Skeletal muscle tissue (tissue), 4 donors: ENCODE measurements around the gene SLC12A7. TPM values are rescaled to one million over a fixed set of nuclear protein-coding genes. Genes with fewer than 3 reads are reported as not detected.

ENCODE experiments used
- H3K27ac ChIP-seq: one replicate; pipeline ENCODE4 v1.7.0; 2013; ENCODE audit warnings: mild to moderate bottlenecking, low read depth, low read length, inconsistent platforms
- H3K27me3 ChIP-seq, 3 donors: one replicate each; pipeline ENCODE4 v1.7.0; 2013; ENCODE audit warnings: low read length in 3 of 3; ENCODE audit not compliant: control insufficient read depth in 3 of 3, insufficient read depth in 3 of 3
- H3K36me3 ChIP-seq, 3 donors: one replicate each; pipeline ENCODE4 v1.7.0; 2013; ENCODE audit warnings: low read length in 3 of 3; ENCODE audit not compliant: control insufficient read depth in 3 of 3, insufficient read depth in 3 of 3
- H3K4me1 ChIP-seq, 3 donors: one replicate each; pipeline ENCODE4 v1.7.0; 2013; ENCODE audit warnings: low read length in 3 of 3, mild to moderate bottlenecking in 3 of 3; ENCODE audit not compliant: control insufficient read depth in 3 of 3, insufficient read depth in 3 of 3
- H3K4me3 ChIP-seq, 3 donors: one replicate each; pipeline ENCODE4 v1.7.0; 2013; ENCODE audit warnings: low read length in 3 of 3
- H3K9ac ChIP-seq, 3 donors: one replicate each; pipeline ENCODE4 v1.7.0; 2013; ENCODE audit warnings: low read length in 3 of 3, mild to moderate bottlenecking in 3 of 3, moderate library complexity in 2 of 3, low read depth in 1 of 3
- H3K9me3 ChIP-seq, 3 donors: one replicate each; pipeline ENCODE4 v1.7.0; 2013; ENCODE audit warnings: low read length in 3 of 3; ENCODE audit not compliant: control insufficient read depth in 3 of 3
- total RNA-seq: library from RNA; depleted of rRNA; stranded (reverse); fragments of >200 nt; gene quantifications from one replicate; pipeline ENCODE4 v1.2.3, GENCODE V29; 2014
- donor health status: Osteomylitis.

The SLC12A7 gene
- total RNA-seq, 1 donor from 2014 or later, result 5.7 TPM

DNA sequence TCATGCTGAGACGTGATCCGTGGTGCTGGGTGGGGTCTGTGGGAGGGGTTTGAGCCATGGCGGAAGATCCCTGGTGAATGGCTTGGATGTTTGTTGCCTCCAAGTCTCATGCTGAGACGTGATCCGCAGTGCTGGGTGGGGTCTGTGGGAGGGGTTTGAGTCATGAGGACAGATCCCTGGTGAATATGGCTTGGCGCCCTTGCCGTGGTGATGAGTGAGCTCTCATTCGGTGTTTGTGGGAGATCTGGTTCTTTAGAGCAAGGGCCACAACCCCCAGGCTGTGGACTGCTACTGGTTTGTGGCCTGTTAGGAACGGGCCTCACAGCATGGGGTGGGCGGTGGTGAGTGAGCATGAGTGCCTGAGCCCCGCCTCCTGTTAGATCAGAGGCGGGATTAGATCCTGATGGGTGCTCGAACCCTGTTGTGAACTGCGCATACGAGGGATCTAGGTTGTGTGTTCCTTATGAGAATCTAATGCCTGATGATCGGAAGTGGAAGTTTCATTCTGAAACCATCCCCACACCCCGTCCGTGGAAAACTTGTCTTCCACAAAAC is 72.1 kb downstream of the SLC12A7 start:
- Histone ChIP-seq H3K27me3 (peaks cover 3 to 15% (median 13%) of the 10 kb centered on the region in 3 donors), H3K4me3 (no peak overlapping the region), H3K9ac (no peak overlapping the region), H3K36me3 (no peaks in the 10 kb centered on the region), H3K9me3 (no peaks in the 10 kb centered on the region), H3K4me1 (no peaks in the 10 kb centered on the region), H3K27ac (no peak overlapping the region)

GRCh38 chr5:1039210-1039548 is 72.7 kb downstream of the SLC12A7 start:
- Histone ChIP-seq H3K9me3 (no peaks in the 10 kb centered on the region), H3K4me3 (no peak overlapping the region), H3K27me3 (peaks cover 6 to 17% (median 16%) of the 10 kb centered on the region in 3 donors), H3K9ac (no peak overlapping the region), H3K36me3 (no peaks in the 10 kb centered on the region), H3K4me1 (no peaks in the 10 kb centered on the region), H3K27ac (no peak overlapping the region)

DNA sequence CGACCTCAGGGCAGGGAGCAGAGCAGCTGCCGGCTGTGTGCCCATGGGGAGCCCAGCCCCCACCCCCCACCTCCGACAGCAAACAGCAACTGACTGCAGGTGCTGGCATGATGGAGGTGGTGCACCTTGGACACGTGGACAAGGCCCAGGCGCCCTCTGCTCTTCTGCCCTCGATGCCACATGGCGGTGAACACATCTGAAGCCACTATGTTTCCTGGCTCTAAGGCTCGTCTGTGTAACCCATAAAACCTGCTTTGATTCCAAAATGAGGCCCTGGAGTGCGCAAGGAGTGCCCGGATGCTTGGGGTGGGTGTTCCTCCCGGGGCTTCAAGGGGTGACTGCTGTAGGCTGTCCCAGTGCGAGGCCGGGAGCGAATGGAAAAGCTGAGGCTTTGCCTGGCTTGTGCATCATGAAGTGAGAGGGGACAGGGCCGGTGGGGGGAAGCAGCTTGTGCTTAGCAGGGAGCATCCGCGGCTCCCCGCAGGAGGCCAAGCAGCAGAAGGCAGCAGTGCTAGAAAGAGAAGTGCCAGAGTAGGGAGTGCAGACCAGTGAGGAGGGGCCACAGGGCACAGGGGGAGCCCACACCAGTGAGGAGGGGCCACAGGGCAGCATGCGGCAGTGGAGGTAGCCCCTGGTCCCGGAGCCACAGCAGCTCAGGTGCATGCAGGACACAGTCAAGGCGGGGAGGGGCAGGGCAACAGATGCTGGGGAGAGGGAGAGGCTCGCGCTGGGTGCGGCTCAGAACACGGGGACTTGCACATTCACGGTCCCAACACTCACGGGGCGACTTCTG is 73.2 kb downstream of the SLC12A7 start:
- no peak overlapping the region for H3K27ac ChIP-seq
- H3K27me3 ChIP-seq, result peaks cover 11 to 23% (median 17%) of the 10 kb centered on the region in 3 donors
- no peaks in the 10 kb centered on the region for H3K36me3 ChIP-seq
- H3K9me3 ChIP-seq, result no peaks in the 10 kb centered on the region
- no peaks in the 10 kb centered on the region for H3K4me1 ChIP-seq
- H3K4me3 ChIP-seq, result no peak overlapping the region
- no peak overlapping the region for H3K9ac ChIP-seq

DNA sequence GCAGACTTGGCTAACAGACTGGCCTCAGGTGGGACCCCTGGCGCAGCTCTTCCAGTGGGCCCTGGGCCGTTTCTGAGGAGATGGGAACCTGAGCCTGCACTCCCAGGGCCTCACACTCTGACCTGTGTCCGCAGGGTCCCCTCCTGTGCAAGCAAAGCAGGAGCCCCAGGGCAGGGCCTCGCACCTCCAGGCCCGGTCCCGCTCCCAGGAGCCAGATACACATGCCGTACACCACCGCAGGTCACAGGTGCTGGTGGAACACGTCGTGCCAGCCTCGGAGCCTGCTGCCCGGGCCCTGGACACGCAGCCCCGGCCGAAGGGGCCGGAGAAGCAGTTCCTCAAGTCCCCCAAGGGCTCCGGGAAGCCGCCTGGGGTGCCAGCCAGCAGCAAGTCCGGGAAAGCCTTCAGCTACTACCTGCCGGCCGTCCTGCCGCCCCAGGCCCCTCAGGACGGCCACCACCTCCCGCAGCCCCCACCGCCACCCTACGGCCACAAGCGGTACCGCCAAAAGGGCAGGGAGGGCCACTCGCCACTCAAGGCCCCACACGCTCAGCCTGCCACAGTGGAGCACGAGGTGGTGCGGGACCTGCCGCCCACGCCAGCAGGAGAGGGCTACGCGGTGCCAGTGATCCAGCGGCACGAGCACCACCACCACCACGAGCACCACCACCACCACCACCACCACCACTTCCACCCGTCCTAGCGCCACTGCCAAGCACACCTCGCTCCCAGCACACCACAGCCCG is 74.0 kb downstream of the SLC12A7 start:
- H3K9me3 ChIP-seq, result no peaks in the 10 kb centered on the region
- H3K4me1 ChIP-seq, result no peaks in the 10 kb centered on the region
- no peaks in the 10 kb centered on the region for H3K36me3 ChIP-seq
- no peak overlapping the region for H3K4me3 ChIP-seq
- H3K27me3 ChIP-seq, result peaks cover 16 to 30% (median 17%) of the 10 kb centered on the region in 3 donors
- H3K27ac ChIP-seq, result no peak overlapping the region
- H3K9ac ChIP-seq, result no peak overlapping the region

- no peaks in the 10 kb centered on the region for H3K36me3 ChIP-seq
- H3K27ac ChIP-seq, result no peak overlapping the region
- H3K9ac ChIP-seq, result no peak overlapping the region
- H3K4me1 ChIP-seq, result no peaks in the 10 kb centered on the region
- no peaks in the 10 kb centered on the region for H3K9me3 ChIP-seq
- no peak overlapping the region for H3K4me3 ChIP-seq
- peaks cover 23 to 36% (median 23%) of the 10 kb centered on the region in 3 donors for H3K27me3 ChIP-seq
Observed at GRCh38 chr5:1037123-1037670, 74.7 kb downstream of the SLC12A7 start.

DNA sequence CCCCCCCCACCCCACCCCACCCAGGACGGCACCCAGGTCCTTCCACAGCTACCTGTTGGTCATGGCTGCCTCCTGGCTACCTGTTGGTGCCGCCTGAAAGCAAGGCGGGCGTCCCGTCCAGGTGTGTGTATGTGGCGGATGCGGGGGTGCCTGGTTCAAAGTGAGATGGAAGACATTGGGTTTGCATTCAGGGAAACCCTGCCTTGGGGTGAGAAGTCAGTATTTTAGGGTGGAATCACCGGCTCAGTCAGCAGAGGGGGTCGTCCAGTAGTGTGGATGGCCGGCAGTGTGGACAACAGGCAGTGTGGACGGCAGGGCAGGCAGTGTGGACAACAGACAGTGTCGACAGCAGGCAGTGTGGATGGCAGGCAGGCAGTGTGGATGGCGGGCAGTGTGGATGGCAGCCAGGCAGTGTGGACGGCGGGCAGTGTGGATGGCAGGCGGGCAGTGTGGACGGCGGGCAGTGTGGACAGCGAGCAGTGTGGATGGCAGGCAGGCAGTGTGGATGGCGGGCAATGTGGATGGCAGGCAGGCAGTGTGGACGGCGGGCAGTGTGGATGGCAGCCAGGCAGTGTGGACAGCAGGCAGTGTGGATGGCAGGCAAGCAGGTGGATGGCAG is 75.2 kb downstream of the SLC12A7 start:
- H3K4me3 ChIP-seq, result no peak overlapping the region
- no peaks in the 10 kb centered on the region for H3K9me3 ChIP-seq
- H3K4me1 ChIP-seq, result no peaks in the 10 kb centered on the region
- H3K36me3 ChIP-seq, result no peaks in the 10 kb centered on the region
- peaks cover 26 to 42% (median 29%) of the 10 kb centered on the region in 3 donors for H3K27me3 ChIP-seq
- H3K27ac ChIP-seq, result no peak overlapping the region
- no peak overlapping the region for H3K9ac ChIP-seq

DNA sequence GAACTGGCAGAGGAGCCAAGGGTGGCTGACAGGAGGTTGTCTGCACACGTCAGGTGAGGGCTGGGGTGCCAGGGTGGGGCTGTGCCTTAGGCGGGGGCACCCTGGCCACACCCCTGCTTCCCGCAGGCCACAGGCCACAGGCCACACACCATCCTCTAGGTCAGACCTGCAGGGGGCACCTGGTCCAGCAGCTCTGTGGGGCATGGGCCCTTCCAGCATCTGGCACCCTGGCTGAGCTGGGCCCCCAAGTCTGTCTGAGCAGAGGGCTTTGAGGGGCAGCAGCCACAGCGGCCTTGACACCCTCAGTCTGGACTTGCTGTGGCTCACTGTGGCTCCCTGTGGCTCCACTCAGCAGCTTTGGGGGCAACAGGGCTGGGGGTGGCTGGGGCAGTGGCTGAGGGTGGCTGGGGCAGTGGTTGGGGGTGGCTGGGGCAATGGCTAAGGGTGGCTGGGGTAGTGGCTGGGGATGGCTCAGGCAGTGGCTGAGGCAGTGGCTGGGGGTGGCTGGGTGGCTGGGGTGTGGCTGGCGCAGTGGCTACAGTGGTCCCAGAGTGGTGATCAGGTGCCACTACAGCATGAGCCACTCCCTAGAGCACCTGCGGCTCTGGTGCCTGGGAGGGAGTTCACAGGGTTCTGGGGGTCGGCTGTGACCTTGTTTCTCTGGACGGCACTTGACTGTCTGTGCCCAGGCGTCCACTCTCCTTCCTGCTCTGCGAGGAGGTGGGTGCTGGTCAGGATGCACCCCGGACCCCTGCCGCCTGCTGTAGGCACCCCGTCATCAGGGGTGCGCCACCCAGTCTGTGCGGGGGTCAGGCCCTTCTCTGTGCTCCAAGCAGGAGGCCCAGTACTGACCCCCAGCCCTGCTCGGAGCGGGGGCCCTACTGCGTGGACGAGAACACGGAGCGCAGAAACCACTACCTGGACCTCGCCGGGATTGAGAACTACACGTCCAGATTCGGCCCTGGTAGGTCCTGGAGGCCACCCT is 76.2 kb downstream of the SLC12A7 start:
- Histone ChIP-seq H3K27ac (no peak overlapping the region), H3K4me1 (no peaks in the 10 kb centered on the region), H3K27me3 (peaks cover 28 to 46% (median 36%) of the 10 kb centered on the region in 3 donors), H3K9ac (no peak overlapping the region), H3K36me3 (no peaks in the 10 kb centered on the region), H3K9me3 (no peaks in the 10 kb centered on the region), H3K4me3 (no peak overlapping the region)

DNA sequence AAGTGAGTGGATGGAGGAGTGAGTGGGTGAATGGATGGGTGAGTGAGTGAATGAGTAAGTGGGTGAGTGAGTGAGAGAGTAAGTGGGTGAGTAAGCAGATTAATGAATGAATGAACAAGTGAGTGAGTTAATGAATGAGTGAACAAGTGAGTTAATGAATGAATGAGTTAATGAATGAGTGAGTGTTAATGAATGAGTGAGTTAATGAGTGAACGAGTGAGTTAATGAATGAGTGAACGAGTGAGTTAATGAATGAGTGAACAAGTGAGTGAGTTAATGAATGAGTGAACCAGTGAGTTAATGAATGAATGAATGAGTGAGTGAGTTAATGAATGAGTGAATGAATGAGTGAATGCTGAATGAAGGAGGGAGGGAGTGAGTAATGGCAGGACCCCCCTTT is 76.9 kb downstream of the SLC12A7 start:
- H3K36me3 ChIP-seq, result no peaks in the 10 kb centered on the region
- H3K9me3 ChIP-seq, result no peaks in the 10 kb centered on the region
- H3K4me3 ChIP-seq, result no peak overlapping the region
- H3K4me1 ChIP-seq, result no peaks in the 10 kb centered on the region
- H3K27me3 ChIP-seq, result peaks cover 30 to 46% (median 38%) of the 10 kb centered on the region in 3 donors
- H3K27ac ChIP-seq, result no peak overlapping the region
- H3K9ac ChIP-seq, result no peak overlapping the region

GRCh38 chr5:1034421-1034905 is 77.4 kb downstream of the SLC12A7 start:
- Histone ChIP-seq H3K27me3 (peaks cover 31 to 52% (median 40%) of the 10 kb centered on the region in 3 donors), H3K9me3 (no peaks in the 10 kb centered on the region), H3K4me1 (no peaks in the 10 kb centered on the region), H3K4me3 (no peak overlapping the region), H3K36me3 (no peaks in the 10 kb centered on the region), H3K9ac (no peak overlapping the region), H3K27ac (no peak overlapping the region)
